GM18508 (cell line): Measurements from ENCODE around the gene NBEA.
"Not testable (repeated sequence)": the region's sequence is repeated elsewhere in the genome, so short reads cannot be mapped to it uniquely, and the experiment has no call there.

Source experiments
- ATAC-seq: cut with Tn5 transposase; IDR thresholded peaks from one replicate; pipeline ENCODE4 v1.9.1; 2021; ENCODE audit warnings: moderate number of reproducible peaks; ENCODE audit not compliant: insufficient read depth, unreplicated experiment

The NBEA gene

DNA sequence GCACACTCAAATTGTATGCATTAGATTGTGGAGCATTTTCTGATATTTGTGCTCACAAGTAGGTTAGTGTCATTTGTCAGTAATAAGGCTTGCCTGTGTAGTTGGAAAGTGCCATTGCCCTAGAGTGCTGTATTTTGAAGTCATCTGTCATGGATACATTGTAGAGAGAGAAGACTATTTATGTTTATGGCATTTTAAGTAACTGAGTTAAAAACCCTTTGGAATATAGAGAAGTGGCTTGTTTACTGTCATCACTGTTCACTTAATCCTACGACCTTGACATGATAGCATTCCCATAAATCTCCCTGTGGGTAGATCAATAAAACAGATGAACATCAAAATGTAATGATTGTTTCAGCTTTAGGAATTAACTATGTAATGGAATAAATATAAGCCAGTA is 423.8 kb downstream of the NBEA start:
- no peak for ATAC-seq

DNA sequence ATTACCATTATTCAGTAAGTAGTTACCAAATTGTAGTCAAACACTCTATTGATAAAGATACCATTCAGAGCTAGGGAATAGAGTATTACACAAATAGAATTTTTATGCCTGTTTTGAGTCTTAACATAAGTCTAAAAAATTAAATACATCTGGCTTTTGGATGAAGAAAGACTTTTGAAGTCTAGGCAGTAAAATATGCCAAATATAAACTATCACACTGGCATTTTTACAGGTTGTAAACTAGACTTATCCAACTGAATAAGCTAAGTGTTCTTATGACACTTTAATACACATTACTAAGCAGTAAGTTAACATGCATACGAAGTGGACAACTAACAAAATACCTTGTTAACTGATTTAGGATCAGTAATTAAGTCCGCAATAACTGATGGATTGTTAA is 425.5 kb downstream of the NBEA start:
- no peak for ATAC-seq

- ATAC-seq, result no peak
These were observed 436.9 kb downstream of the NBEA start for GRCh38 chr13:35378939-35379338.

GRCh38 chr13:35379663-35380062 is 437.6 kb downstream of the NBEA start:
- ATAC-seq, result no peak

DNA sequence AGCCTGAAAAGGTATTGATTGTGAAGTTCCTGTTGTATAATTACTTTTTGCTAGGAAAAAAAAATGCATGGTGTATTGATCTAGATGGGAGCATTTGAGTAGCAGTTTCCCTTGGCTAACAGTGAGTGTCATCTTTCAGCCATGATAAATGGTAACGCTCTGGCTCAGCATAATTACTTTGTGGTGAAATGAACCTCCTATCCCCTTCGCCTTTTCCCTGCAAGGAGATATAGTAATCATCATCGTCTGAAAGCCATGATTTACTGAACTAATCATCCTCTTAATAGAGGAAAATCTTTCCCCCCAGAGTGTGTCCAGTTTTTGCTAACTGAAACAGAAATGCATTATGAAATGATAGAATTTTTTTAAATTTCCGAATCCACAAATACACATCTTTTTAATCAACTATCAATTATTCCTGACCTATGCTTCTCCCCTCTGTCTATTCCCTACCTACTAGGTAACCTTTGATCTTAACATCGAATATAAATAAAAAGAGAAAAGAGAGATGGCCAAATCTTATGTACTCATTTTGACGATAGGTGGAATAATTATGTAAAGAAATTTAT is 445.7 kb downstream of the NBEA start:
- ATAC-seq, result no peak

GRCh38 chr13:35388441-35389355 is 446.6 kb downstream of the NBEA start:
- no peak for ATAC-seq

DNA sequence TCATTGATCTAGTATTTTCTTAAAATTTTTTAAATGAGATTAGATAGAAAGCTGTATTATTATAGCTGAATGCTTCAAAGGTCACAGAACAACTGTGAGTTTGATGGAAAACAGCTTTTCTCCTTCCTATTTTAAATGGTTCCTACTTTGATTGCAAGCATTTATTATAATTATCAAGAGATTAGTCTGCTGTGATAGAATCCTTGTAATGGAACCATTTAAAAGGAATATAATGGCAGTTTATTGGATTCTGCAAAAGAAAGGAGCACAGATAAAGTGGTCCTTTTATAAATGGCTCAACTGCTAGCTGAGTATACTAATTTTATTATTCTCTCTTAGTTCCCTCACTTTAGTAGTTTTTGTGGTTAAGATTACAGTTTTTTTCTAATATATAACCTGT is 447.5 kb downstream of the NBEA start:
- ATAC-seq, result no peak

DNA sequence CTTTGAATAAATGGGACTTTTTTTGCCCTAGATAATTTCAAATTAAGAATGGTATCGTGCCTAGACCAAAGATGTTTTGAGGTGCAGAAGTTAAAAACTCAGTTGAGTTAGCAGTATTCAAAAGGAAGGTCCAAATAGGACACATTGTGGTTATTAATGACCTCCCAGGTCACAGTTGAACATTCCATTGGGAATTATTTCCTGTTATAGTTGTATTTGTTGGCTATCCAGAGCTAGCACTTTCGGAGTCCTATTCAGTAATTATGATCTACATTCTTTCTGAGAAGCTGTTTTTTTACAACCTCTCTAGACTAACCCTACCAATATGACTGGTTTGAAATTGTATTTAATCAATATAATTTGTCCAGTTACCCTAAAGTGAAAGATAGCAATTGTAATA is 450.7 kb downstream of the NBEA start:
- ATAC-seq, result no peak

DNA sequence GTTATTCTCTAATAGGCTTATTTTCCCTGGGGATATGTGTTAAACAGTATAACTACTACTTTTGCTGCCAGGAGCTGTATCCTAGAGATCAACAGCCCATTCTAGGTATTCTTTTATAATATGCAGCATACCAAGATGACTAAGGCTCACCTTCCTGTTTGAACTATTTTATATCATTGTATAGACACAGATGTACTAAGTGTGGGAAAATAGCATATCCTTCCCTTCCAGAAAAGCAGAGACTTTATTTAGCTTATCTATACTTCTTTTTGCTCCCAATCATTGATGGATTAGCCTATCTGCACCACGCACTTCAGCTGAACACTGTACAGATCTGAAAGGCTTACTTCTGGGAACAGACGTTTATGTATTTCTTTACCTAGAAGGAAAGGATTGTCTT is 451.8 kb downstream of the NBEA start:
- no peak for ATAC-seq

- not testable (repeated sequence) for ATAC-seq
These were observed 466.2 kb downstream of the NBEA start for GRCh38 chr13:35408285-35408684.

- no peak for ATAC-seq
These were observed 469.1 kb downstream of the NBEA start for GRCh38 chr13:35411059-35411744.

GRCh38 chr13:35448465-35448864 is 506.4 kb downstream of the NBEA start:
- ATAC-seq, result no peak

- no peak for ATAC-seq
These were observed 507.8 kb downstream of the NBEA start for GRCh38 chr13:35449821-35450220.

DNA sequence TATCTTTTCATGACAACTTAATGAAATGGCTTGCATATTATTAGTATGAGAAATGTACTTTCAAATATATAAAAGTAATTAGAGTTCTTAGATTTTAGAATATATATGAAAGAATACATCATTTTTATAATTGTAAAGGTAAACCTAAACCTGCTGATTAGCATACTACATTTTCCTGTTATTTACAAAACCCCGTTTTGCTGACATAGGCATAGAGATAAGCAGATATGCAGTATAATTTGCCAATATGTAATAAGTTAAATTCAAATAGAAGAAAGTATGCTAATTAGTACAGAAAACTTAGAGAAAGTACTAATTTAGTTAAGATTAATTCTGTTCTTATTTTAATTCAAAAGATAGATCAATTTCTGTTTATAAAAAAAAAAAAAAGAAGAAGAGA is 513.0 kb downstream of the NBEA start:
- no peak for ATAC-seq

DNA sequence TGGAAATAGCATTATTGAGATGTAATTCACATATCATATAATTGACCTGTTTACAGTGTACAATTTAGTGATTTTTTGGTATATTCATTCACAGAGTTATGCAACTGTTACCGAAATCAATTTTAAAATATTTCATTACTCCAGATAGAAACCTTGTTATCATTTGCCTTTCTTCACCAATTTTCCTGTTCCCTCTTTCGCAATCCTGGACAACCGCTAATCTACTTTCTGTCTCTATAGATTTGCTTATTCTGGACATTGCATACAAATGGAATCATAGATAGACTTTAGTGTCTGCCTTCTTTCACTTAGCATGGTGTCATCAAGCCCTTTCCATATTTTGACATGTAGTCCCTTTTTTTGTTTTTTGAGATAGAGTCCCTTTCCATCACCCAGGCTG is 515.2 kb downstream of the NBEA start:
- no peak for ATAC-seq

GRCh38 chr13:35460061-35460460 is 518.0 kb downstream of the NBEA start:
- no peak for ATAC-seq

- no peak for ATAC-seq
These were observed 523.3 kb downstream of the NBEA start for GRCh38 chr13:35465371-35465770.

GRCh38 chr13:35468195-35468594 is 526.1 kb downstream of the NBEA start:
- no peak for ATAC-seq

DNA sequence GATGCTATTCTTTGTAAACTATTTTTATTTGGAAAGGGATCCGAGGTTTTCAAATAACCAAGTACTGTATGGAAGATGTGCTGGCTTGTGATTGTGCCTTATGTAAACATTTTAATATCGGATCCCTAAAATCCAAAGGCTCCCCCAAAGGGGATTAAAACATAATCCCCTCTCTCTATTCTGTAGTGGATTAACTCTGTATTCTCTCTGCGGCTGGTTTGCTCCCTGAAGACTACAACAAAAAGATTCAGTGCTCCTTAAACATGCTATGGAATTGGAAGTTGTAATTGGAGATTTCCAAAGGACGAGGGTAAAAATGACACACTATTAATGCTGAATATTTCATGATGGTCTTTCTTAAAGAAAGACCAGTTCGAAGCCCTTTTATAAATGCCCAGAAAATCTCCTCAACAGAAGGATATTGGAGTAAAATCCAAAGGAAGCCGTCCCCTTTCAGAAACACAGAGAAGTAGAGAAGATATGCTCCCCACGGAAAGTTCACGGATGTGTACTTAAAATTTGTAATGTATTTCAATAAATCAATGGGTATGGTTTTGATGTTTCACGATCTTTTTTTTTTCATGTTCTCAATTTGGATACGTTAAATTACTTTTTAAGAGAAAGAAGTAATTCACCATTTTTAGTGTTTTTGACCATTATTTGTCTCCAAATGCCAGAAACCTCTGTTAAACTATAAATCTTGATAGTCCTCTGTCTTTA is 527.9 kb downstream of the NBEA start:
- no peak for ATAC-seq
